Muscle layer of colon (tissue), 2 donors: Measurements from ENCODE around the gene FAM53A.
"Not testable (repeated sequence)": the region's sequence is repeated elsewhere in the genome, so short reads cannot be mapped to it uniquely, and the experiment has no call there.

Source experiments
- H3K27ac ChIP-seq: one replicate; pipeline ENCODE4 v1.7.0; 2013; ENCODE audit warnings: low read depth, mild to moderate bottlenecking, low read length, moderate library complexity
- H3K27me3 ChIP-seq, 2 donors: one replicate each; pipeline ENCODE4 v1.7.0; 2013; ENCODE audit warnings: low read length in 2 of 2, mild to moderate bottlenecking in 2 of 2; ENCODE audit not compliant: insufficient read depth in 2 of 2, control insufficient read depth in 1 of 2
- H3K36me3 ChIP-seq: one replicate; pipeline ENCODE4 v1.7.0; 2013; ENCODE audit warnings: mild to moderate bottlenecking, low read length; ENCODE audit not compliant: insufficient read depth
- H3K4me1 ChIP-seq: one replicate; pipeline ENCODE4 v1.7.0; 2013; ENCODE audit warnings: mild to moderate bottlenecking, low read length; ENCODE audit not compliant: insufficient read depth
- H3K4me3 ChIP-seq, 2 donors: one replicate each; pipeline ENCODE4 v1.7.0; 2013; ENCODE audit warnings: low read length in 2 of 2, low read depth in 1 of 2, mild to moderate bottlenecking in 1 of 2, moderate library complexity in 1 of 2
- H3K9ac ChIP-seq: one replicate; pipeline ENCODE4 v1.7.0; 2013; ENCODE audit warnings: low read length
- H3K9me3 ChIP-seq: one replicate; pipeline ENCODE4 v1.7.0; 2013; ENCODE audit warnings: mild to moderate bottlenecking, low read length
- donor health status: abdominal sarcoma.
- donor health status: Adenocarcinoma of cecum.

Gene FAM53A

GRCh38 chr4:1612278-1613098 is 71.6 kb downstream of the FAM53A start:
- Histone ChIP-seq H3K36me3 (no peaks in the 10 kb centered on the region), H3K27me3 (no peaks in the 10 kb centered on the region), H3K9me3 (no peaks in the 10 kb centered on the region), H3K9ac (no peak overlapping the region), H3K4me3 (no peak overlapping the region), H3K27ac (no peak overlapping the region), H3K4me1 (no peaks in the 10 kb centered on the region)

GRCh38 chr4:1611501-1611870 is 72.6 kb downstream of the FAM53A start:
- no peak overlapping the region for H3K4me3 ChIP-seq

GRCh38 chr4:1610791-1611500 is 73.2 kb downstream of the FAM53A start:
- Histone ChIP-seq H3K27ac (no peak overlapping the region), H3K4me1 (no peaks in the 10 kb centered on the region), H3K4me3 (no peak overlapping the region), H3K36me3 (no peaks in the 10 kb centered on the region), H3K9me3 (no peaks in the 10 kb centered on the region), H3K9ac (no peak overlapping the region), H3K27me3 (no peaks in the 10 kb centered on the region)

More at GRCh38 chr4:1611501-1611870, 72.6 kb downstream of the FAM53A start:
- H3K27me3 ChIP-seq = no peaks in the 10 kb centered on the region
- H3K9ac ChIP-seq = no peak overlapping the region
- H3K4me1 ChIP-seq = no peaks in the 10 kb centered on the region
- no peaks in the 10 kb centered on the region for H3K36me3 ChIP-seq
- H3K9me3 ChIP-seq = no peaks in the 10 kb centered on the region
- H3K27ac ChIP-seq = no peak overlapping the region

- Histone ChIP-seq H3K27me3 (no peaks in the 10 kb centered on the region), H3K9me3 (no peaks in the 10 kb centered on the region), H3K27ac (no peak overlapping the region), H3K4me1 (no peaks in the 10 kb centered on the region), H3K9ac (no peak overlapping the region), H3K4me3 (no peak overlapping the region), H3K36me3 (no peaks in the 10 kb centered on the region)
Measured at GRCh38 chr4:1609901-1610790, 74.0 kb downstream of the FAM53A start.

GRCh38 chr4:1608821-1609500 is 75.2 kb downstream of the FAM53A start:
- H3K27me3 ChIP-seq = peaks cover 0 to 7% of the 10 kb centered on the region in 2 donors
- H3K27ac ChIP-seq = no peak overlapping the region
- no peaks in the 10 kb centered on the region for H3K9me3 ChIP-seq
- no peak overlapping the region for H3K4me3 ChIP-seq
- H3K9ac ChIP-seq = no peak overlapping the region
- no peaks in the 10 kb centered on the region for H3K4me1 ChIP-seq
- H3K36me3 ChIP-seq = no peaks in the 10 kb centered on the region

- no peak overlapping the region for H3K4me3 ChIP-seq
- H3K36me3 ChIP-seq = no peaks in the 10 kb centered on the region
- H3K4me1 ChIP-seq = no peaks in the 10 kb centered on the region
- H3K9me3 ChIP-seq = no peaks in the 10 kb centered on the region
- H3K27ac ChIP-seq = no peak overlapping the region
- H3K9ac ChIP-seq = no peak overlapping the region
- H3K27me3 ChIP-seq = peaks cover 0 to 7% of the 10 kb centered on the region in 2 donors
Measured at GRCh38 chr4:1608196-1608820, 75.8 kb downstream of the FAM53A start.

GRCh38 chr4:1607436-1608195 is 76.5 kb downstream of the FAM53A start:
- not testable (repeated sequence) for H3K27ac ChIP-seq, H3K4me3 ChIP-seq, H3K9ac ChIP-seq, H3K36me3 ChIP-seq, H3K9me3 ChIP-seq, H3K4me1 ChIP-seq, H3K27me3 ChIP-seq

- H3K27me3 ChIP-seq = peaks cover 0 to 7% of the 10 kb centered on the region in 2 donors
- no peaks in the 10 kb centered on the region for H3K4me1 ChIP-seq
- H3K9me3 ChIP-seq = no peaks in the 10 kb centered on the region
- no peak overlapping the region for H3K9ac ChIP-seq
- no peak overlapping the region for H3K4me3 ChIP-seq
- no peak overlapping the region for H3K27ac ChIP-seq
- no peaks in the 10 kb centered on the region for H3K36me3 ChIP-seq
Measured at GRCh38 chr4:1604706-1605205, 79.4 kb downstream of the FAM53A start.

- no peak overlapping the region for H3K27ac ChIP-seq
- no peak overlapping the region for H3K4me3 ChIP-seq
- H3K9ac ChIP-seq = no peak overlapping the region
- no peaks in the 10 kb centered on the region for H3K9me3 ChIP-seq
- peaks cover 0 to 7% of the 10 kb centered on the region in 2 donors for H3K27me3 ChIP-seq
- H3K36me3 ChIP-seq = no peaks in the 10 kb centered on the region
- H3K4me1 ChIP-seq = no peaks in the 10 kb centered on the region
Measured at GRCh38 chr4:1604181-1604705, 79.9 kb downstream of the FAM53A start.
